KMS-11 (cell line): ENCODE data around the gene PUS7L.
A peak's percentile ranks its signal among the peaks of the same experiment; 100 is the strongest.

Source experiments
- H2AFZ ChIP-seq: fragments of 200-600 bp; sonication (generic); 2 replicates; pipeline ENCODE4 v1.6.1; 2016; ENCODE audit warnings: antibody characterized with exemption, mixed run types, low read depth
- H3K27ac ChIP-seq: fragments of 200-600 bp; sonication (generic); 2 replicates; pipeline ENCODE4 v1.6.1; 2016; ENCODE audit warnings: mild to moderate bottlenecking, mixed run types
- H3K27me3 ChIP-seq: fragments of 200-600 bp; sonication (generic); 2 replicates; pipeline ENCODE4 v1.6.1; 2017; ENCODE audit warnings: mild to moderate bottlenecking, low read depth, mixed run types, moderate library complexity; ENCODE audit not compliant: insufficient read depth
- H3K36me3 ChIP-seq: fragments of 200-600 bp; sonication (generic); 2 replicates; pipeline ENCODE4 v1.6.1; 2017; ENCODE audit warnings: mild to moderate bottlenecking, mixed run types; ENCODE audit not compliant: insufficient read depth
- H3K4me1 ChIP-seq: fragments of 200-600 bp; sonication (generic); 2 replicates; pipeline ENCODE4 v1.6.1; 2016; ENCODE audit warnings: mild to moderate bottlenecking, low read depth, mixed run types; ENCODE audit not compliant: poor library complexity, severe bottlenecking
- H3K4me2 ChIP-seq: fragments of 200-600 bp; sonication (generic); 2 replicates; pipeline ENCODE4 v1.7.0; 2016; ENCODE audit warnings: mild to moderate bottlenecking, mixed run types
- H3K4me3 ChIP-seq: fragments of 200-600 bp; sonication (generic); IDR thresholded peaks from 2 replicates; pipeline ENCODE4 v1.6.1; 2017; ENCODE audit warnings: low read depth, low read length, mixed read lengths; ENCODE audit not compliant: insufficient read depth
- H3K79me2 ChIP-seq: fragments of 200-600 bp; sonication (generic); 2 replicates; pipeline ENCODE4 v1.6.1; 2016; ENCODE audit warnings: low read depth, mixed run types; ENCODE audit not compliant: insufficient read depth
- H3K9ac ChIP-seq: fragments of 200-600 bp; sonication (generic); 2 replicates; pipeline ENCODE4 v1.6.1; 2016; ENCODE audit warnings: mild to moderate bottlenecking, mixed run types
- H4K20me1 ChIP-seq: fragments of 200-600 bp; sonication (generic); 2 replicates; pipeline ENCODE4 v1.6.1; 2016; ENCODE audit warnings: mild to moderate bottlenecking, mixed run types; ENCODE audit not compliant: insufficient read depth
- CTCF ChIP-seq: fragments of 200-600 bp; sonication (generic); conservative IDR thresholded peaks from 2 replicates; pipeline ENCODE4 v1.6.1; 2017; ENCODE audit warnings: low read depth, mild to moderate bottlenecking, antibody characterized with exemption, low read length, moderate library complexity, mixed read lengths

PUS7L gene

DNA sequence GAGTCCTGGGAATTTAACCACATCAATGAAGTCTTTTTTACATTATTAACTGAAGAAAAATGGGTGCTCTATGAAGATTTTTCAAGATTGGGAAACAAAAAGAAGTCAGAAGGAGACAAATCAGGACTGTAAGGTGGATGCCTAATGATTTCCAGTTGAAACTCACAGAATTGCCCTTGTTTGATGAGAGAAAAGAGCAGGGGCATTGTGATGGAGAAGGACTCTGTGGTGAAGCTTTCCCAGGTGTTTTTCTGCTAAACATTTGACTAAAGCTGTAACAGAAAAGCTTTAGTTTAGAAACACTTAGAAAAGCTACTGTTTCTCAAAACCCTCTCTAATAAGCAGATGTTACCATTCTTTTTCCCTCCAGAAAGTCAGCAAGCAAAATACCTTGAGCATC lies 5.9 kb upstream of the PUS7L start:
- Histone ChIP-seq H3K36me3 (no peaks in the 10 kb centered on the region), H3K27ac (no peak overlapping the region), H4K20me1 (no peaks in the 10 kb centered on the region), H3K4me1 (peaks cover 29% of the 10 kb centered on the region), H2AFZ (no peak overlapping the region), H3K4me2 (no peak overlapping the region), H3K27me3 (no peaks in the 10 kb centered on the region), H3K79me2 (peaks cover 10% of the 10 kb centered on the region), H3K4me3 (no peak overlapping the region), H3K9ac (no peak overlapping the region)
- no peak for TF ChIP-seq CTCF

DNA sequence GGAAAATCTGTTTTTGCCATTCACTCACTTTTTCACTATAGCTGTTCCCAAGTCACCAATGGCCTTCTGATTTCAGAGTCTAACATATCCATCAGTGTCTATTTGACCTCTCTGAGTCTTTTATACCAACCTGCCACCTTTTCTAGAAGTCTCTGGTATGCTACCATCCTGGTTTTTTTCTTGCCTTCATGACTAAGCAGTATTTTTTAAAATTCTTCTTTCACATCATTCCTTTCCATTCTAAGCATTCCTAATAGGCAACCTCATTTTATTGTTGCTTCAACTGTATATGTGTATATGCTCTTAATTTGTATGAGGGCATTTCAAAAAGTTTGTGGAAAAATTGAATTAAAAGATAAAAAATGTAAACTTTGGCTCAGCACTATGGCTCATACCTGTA lies 5.2 kb upstream of the PUS7L start:
- Histone ChIP-seq H3K79me2 (peaks cover 10% of the 10 kb centered on the region), H3K4me1 (peaks cover 29% of the 10 kb centered on the region), H3K27ac (no peak overlapping the region), H3K4me2 (no peak overlapping the region), H3K9ac (no peak overlapping the region), H3K36me3 (no peaks in the 10 kb centered on the region), H2AFZ (no peak overlapping the region), H4K20me1 (no peaks in the 10 kb centered on the region), H3K27me3 (no peaks in the 10 kb centered on the region), H3K4me3 (no peak overlapping the region)
- no peak for TF ChIP-seq CTCF

DNA sequence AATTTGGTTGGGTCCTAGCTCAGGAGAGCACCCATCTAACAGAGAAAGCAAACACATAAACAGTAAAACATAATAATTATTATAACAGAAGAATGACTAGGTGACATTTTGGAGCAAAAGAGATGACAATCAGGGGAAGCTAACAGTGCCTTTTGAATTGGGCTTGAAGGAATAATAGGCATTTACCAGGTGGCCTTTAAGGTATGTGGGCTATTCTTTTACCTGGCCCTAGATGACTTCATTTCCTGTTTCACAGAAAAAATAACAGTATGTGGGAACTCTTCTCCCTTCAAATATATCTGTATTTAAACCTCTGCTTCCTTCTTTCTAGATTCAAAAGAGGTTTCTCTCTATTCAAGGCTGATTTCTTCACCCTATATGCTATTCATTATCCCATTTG lies 4.0 kb upstream of the PUS7L start:
- Histone ChIP-seq H3K4me3 (no peak overlapping the region), H3K27me3 (no peaks in the 10 kb centered on the region), H3K36me3 (no peaks in the 10 kb centered on the region), H3K79me2 (peaks cover 16% of the 10 kb centered on the region), H3K9ac (no peak overlapping the region), H3K4me1 (peaks cover 31% of the 10 kb centered on the region), H3K4me2 (no peak overlapping the region), H4K20me1 (no peaks in the 10 kb centered on the region), H2AFZ (no peak overlapping the region), H3K27ac (no peak overlapping the region)
- TF ChIP-seq CTCF = no peak

GRCh38 chr12:43761500-43761899 lies 2.9 kb upstream of the PUS7L start:
- no peaks in the 10 kb centered on the region for H3K27me3 ChIP-seq
- no peak overlapping the region for H3K9ac ChIP-seq
- peaks cover 41% of the 10 kb centered on the region for H3K4me1 ChIP-seq
- no peaks in the 10 kb centered on the region for H4K20me1 ChIP-seq
- no peak for TF ChIP-seq CTCF
- H3K27ac ChIP-seq = no peak overlapping the region
- H3K36me3 ChIP-seq = no peaks in the 10 kb centered on the region
- H3K4me3 ChIP-seq = no peak overlapping the region
- no peak overlapping the region for H2AFZ ChIP-seq
- H3K4me2 ChIP-seq = peak overlapping the region; percentile 90; the same call in 1 of the 2 replicates
- H3K79me2 ChIP-seq = peaks cover 25% of the 10 kb centered on the region
